GM19043 (cell line): Measurements from ENCODE around the gene ACVRL1.

ENCODE experiments used
- ATAC-seq: cut with Tn5 transposase; IDR thresholded peaks from one replicate; pipeline ENCODE4 v1.9.1; 2021; ENCODE audit warnings: low read depth; ENCODE audit not compliant: unreplicated experiment

ACVRL1 gene

GRCh38 chr12:51958542-51958941, 51.2 kb downstream of the ACVRL1 start:
- ATAC-seq, result no peak

- ATAC-seq, result no peak
Measured at GRCh38 chr12:51959211-51959610, 51.9 kb downstream of the ACVRL1 start.

GRCh38 chr12:51959921-51960320, 52.6 kb downstream of the ACVRL1 start:
- no peak for ATAC-seq

GRCh38 chr12:51960488-51960887, 53.2 kb downstream of the ACVRL1 start:
- no peak for ATAC-seq

GRCh38 chr12:51960890-51961289, 53.6 kb downstream of the ACVRL1 start:
- no peak for ATAC-seq

- no peak for ATAC-seq
Measured at GRCh38 chr12:51961834-51962233, 54.5 kb downstream of the ACVRL1 start.

GRCh38 chr12:51962737-51963136, 55.4 kb downstream of the ACVRL1 start:
- no peak for ATAC-seq

- no peak for ATAC-seq
Measured at GRCh38 chr12:51963477-51963876, 56.2 kb downstream of the ACVRL1 start.

- no peak for ATAC-seq
Measured at GRCh38 chr12:51969643-51970042, 62.3 kb downstream of the ACVRL1 start.

- peak; percentile 89 for ATAC-seq
Measured at GRCh38 chr12:51970904-51971646, 63.8 kb downstream of the ACVRL1 start.

GRCh38 chr12:51971679-51972421, 64.5 kb downstream of the ACVRL1 start:
- ATAC-seq, result peak; percentile 44

- no peak for ATAC-seq
Measured at GRCh38 chr12:51972422-51972812, 65.1 kb downstream of the ACVRL1 start.

GRCh38 chr12:51972849-51973273, 65.6 kb downstream of the ACVRL1 start:
- ATAC-seq, result no peak
